Subcutaneous adipose tissue (tissue), 4 donors: ENCODE measurements around the gene SLC4A8. TPM values are rescaled to one million over a fixed set of nuclear protein-coding genes. Genes with fewer than 3 reads are reported as not detected.

ENCODE experiments used
- CTCF ChIP-seq: fragments of 450-650 bp; IDR thresholded peaks from one replicate; pipeline ENCODE4 v1.5.1; 2016; ENCODE audit warnings: low read depth, mild to moderate bottlenecking, control low read depth, antibody characterized with exemption, moderate library complexity
- total RNA-seq, 4 donors: library from RNA; depleted of rRNA; stranded (reverse); fragments of >200 nt; gene quantifications; one replicate each; pipeline ENCODE4 v1.1.0, GENCODE V29; 2016

Gene SLC4A8
- total RNA-seq, 4 donors from 2014 or later, result 0.49 to 5.6 (median 1.7) TPM

GRCh38 chr12:51549637-51550036 lies 125.0 kb downstream of the SLC4A8 start:
- no peak for TF ChIP-seq CTCF

Other genes with a start within 250 kb of the SLC4A8 start
- 10 to 100 TPM in 2 of 4 donors, 1 to 10 TPM in 2; 6.3 to 13.0 (median 10.5) TPM for gene POU6F1, start 206.8 kb upstream of the SLC4A8 start, total RNA-seq
- 100 to 1,000 TPM; 162 to 256 (median 236) TPM for gene DAZAP2, start 186.0 kb upstream of the SLC4A8 start, total RNA-seq
- gene SMAGP, start 154.4 kb upstream of the SLC4A8 start, total RNA-seq, result 10 to 100 TPM in 1 of 4 donors, 1 to 10 TPM in 3; 2.9 to 11.9 (median 3.5) TPM
- gene BIN2, start 100.7 kb upstream of the SLC4A8 start, total RNA-seq, result 10 to 100 TPM in 2 of 4 donors, 1 to 10 TPM in 2; 2.3 to 26.2 (median 8.9) TPM
- not detected for gene CELA1, start 78.2 kb upstream of the SLC4A8 start, total RNA-seq
- 10 to 100 TPM in 1 of 4 donors, 1 to 10 TPM in 3; 1.1 to 13.8 (median 3.3) TPM for gene GALNT6, start 33.4 kb upstream of the SLC4A8 start, total RNA-seq
- gene SCN8A, start 166.4 kb downstream of the SLC4A8 start, total RNA-seq, result 1 to 10 TPM in 1 of 4 donors, under 1 TPM in 3; 0.19 to 1.2 (median 0.68) TPM